H9 (cell line): ENCODE results near the gene OGFRL1. TPM values are rescaled to one million over a fixed set of nuclear protein-coding genes. Genes with fewer than 3 reads are reported as not detected.

Source experiments
- DNase-seq: peaks from one replicate; pipeline ENCODE4 v3.0.0-alpha.2; 2017
- H2AFZ ChIP-seq: one replicate; pipeline ENCODE4 v1.6.1; 2013; ENCODE audit warnings: mild to moderate bottlenecking, low read length, control low read depth, moderate library complexity
- H2AK5ac ChIP-seq: 2 replicates; pipeline ENCODE4 v1.6.1; 2013; ENCODE audit warnings: low read length, control low read depth, mixed read lengths; ENCODE audit not compliant: insufficient read length
- H2BK120ac ChIP-seq: one replicate; pipeline ENCODE4 v1.6.1; 2013; ENCODE audit warnings: low read depth, mild to moderate bottlenecking, low read length, control low read depth, inconsistent platforms; ENCODE audit not compliant: poor library complexity, severe bottlenecking
- H2BK12ac ChIP-seq: 2 replicates; pipeline ENCODE4 v1.6.1; 2013; ENCODE audit warnings: low read length, control low read depth, mixed read lengths, low read depth; ENCODE audit not compliant: insufficient read length
- H2BK15ac ChIP-seq: 2 replicates; pipeline ENCODE4 v1.6.1; 2013; ENCODE audit warnings: low read depth, low read length, control low read depth
- H2BK20ac ChIP-seq: one replicate; pipeline ENCODE4 v1.6.1; 2013; ENCODE audit warnings: low read depth, mild to moderate bottlenecking, low read length, control low read depth, inconsistent platforms; ENCODE audit not compliant: poor library complexity, severe bottlenecking
- H2BK5ac ChIP-seq: 2 replicates; pipeline ENCODE4 v1.6.1; 2013; ENCODE audit warnings: low read length, control low read depth, mixed read lengths; ENCODE audit not compliant: insufficient read length
- H3K14ac ChIP-seq: 2 replicates; pipeline ENCODE4 v1.6.1; 2013; ENCODE audit warnings: low read length, control low read depth; ENCODE audit not compliant: insufficient read depth
- H3K18ac ChIP-seq: 2 replicates; pipeline ENCODE4 v1.6.1; 2013; ENCODE audit warnings: low read depth, mild to moderate bottlenecking, mixed read lengths, low read length, control low read depth; ENCODE audit not compliant: insufficient read length
- H3K23ac ChIP-seq: 2 replicates; pipeline ENCODE4 v1.6.1; 2013; ENCODE audit warnings: low read length, control low read depth, mixed read lengths, low read depth; ENCODE audit not compliant: insufficient read length
- H3K23me2 ChIP-seq: 2 replicates; pipeline ENCODE4 v1.6.1; 2013; ENCODE audit warnings: low read depth, mild to moderate bottlenecking, mixed read lengths, low read length, control low read depth; ENCODE audit not compliant: insufficient read length, poor library complexity, severe bottlenecking
- H3K27ac ChIP-seq: 2 replicates; pipeline ENCODE4 v1.5.1; 2013; ENCODE audit warnings: low read length, control low read depth, mixed read lengths, low read depth; ENCODE audit not compliant: insufficient read length
- H3K27me3 ChIP-seq: 2 replicates; pipeline ENCODE4 v1.6.1; 2013; ENCODE audit warnings: low read length, control low read depth, inconsistent platforms; ENCODE audit not compliant: insufficient read depth
- H3K4ac ChIP-seq: 2 replicates; pipeline ENCODE4 v1.6.1; 2013; ENCODE audit warnings: low read depth, mild to moderate bottlenecking, control low read depth, inconsistent platforms, low read length, moderate library complexity
- H3K4me1 ChIP-seq: 2 replicates; pipeline ENCODE4 v1.6.1; 2013; ENCODE audit warnings: low read length, control low read depth, inconsistent platforms; ENCODE audit not compliant: insufficient read depth
- H3K4me2 ChIP-seq: 2 replicates; pipeline ENCODE4 v1.6.1; 2013; ENCODE audit warnings: low read length, control low read depth, mixed read lengths; ENCODE audit not compliant: insufficient read length, insufficient read depth
- H3K56ac ChIP-seq: 2 replicates; pipeline ENCODE4 v1.6.1; 2013; ENCODE audit warnings: low read depth, mild to moderate bottlenecking, mixed read lengths, low read length, control low read depth; ENCODE audit not compliant: insufficient read length
- H3K79me1 ChIP-seq: 2 replicates; pipeline ENCODE4 v1.6.1; 2013; ENCODE audit warnings: low read depth, mild to moderate bottlenecking, moderate library complexity, low read length, control low read depth, inconsistent platforms; ENCODE audit not compliant: insufficient read depth, poor library complexity, severe bottlenecking
- H3K79me2 ChIP-seq: 2 replicates; pipeline ENCODE4 v1.6.1; 2013; ENCODE audit warnings: low read length, control low read depth, inconsistent platforms; ENCODE audit not compliant: insufficient read depth
- H3K9ac ChIP-seq: 2 replicates; pipeline ENCODE4 v1.6.1; 2013; ENCODE audit warnings: low read length, control low read depth, mixed read lengths; ENCODE audit not compliant: insufficient read length; ENCODE audit errors: extremely low read depth
- H3K9me3 ChIP-seq: one replicate; pipeline ENCODE4 v1.6.1; 2013; ENCODE audit warnings: low read depth, low read length, inconsistent platforms; ENCODE audit not compliant: control insufficient read depth
- H3T11ph ChIP-seq: one replicate; pipeline ENCODE4 v1.6.1; 2013; ENCODE audit warnings: mild to moderate bottlenecking, low read length, control low read depth, inconsistent platforms
- H4K20me1 ChIP-seq: one replicate; pipeline ENCODE4 v1.6.1; 2013; ENCODE audit not compliant: control insufficient read depth, insufficient read length, insufficient read depth
- H4K5ac ChIP-seq: 2 replicates; pipeline ENCODE4 v1.6.1; 2013; ENCODE audit warnings: low read depth, mild to moderate bottlenecking, mixed read lengths, low read length, control low read depth; ENCODE audit not compliant: insufficient read length
- H4K8ac ChIP-seq: replicated peaks from 2 replicates; pipeline ENCODE4 v1.6.1; 2013; ENCODE audit warnings: low read length, control low read depth, mixed read lengths, low read depth; ENCODE audit not compliant: insufficient read length
- H4K91ac ChIP-seq: 2 replicates; pipeline ENCODE4 v1.6.1; 2013; ENCODE audit warnings: low read depth, mild to moderate bottlenecking, moderate library complexity, mixed read lengths, low read length, control low read depth; ENCODE audit not compliant: insufficient read length
- H3K27ac Mint-ChIP-seq, 3 experiments: 2 replicates in 2 of 3; 3 replicates in 1 of 3; pipeline ENCODE4 v1.8.0; 2020 to 2021; ENCODE audit warnings: mixed read lengths in 3 of 3, mild to moderate bottlenecking in 1 of 3, moderate library complexity in 1 of 3
- H3K27me3 Mint-ChIP-seq: 2 replicates; pipeline ENCODE4 v1.8.0; 2021; ENCODE audit warnings: low read depth, mild to moderate bottlenecking, moderate library complexity, mixed read lengths
- H3K36me3 Mint-ChIP-seq, 3 experiments: 2 replicates in 2 of 3; 3 replicates in 1 of 3; pipeline ENCODE4 v1.8.0; 2020 to 2021; ENCODE audit warnings: low read depth in 3 of 3, mixed read lengths in 3 of 3; ENCODE audit not compliant: insufficient read depth in 1 of 3
- H3K4me1 Mint-ChIP-seq, 2 experiments: 2 replicates each; pipeline ENCODE4 v1.8.0; 2020; ENCODE audit warnings: mixed read lengths in 2 of 2
- H3K4me3 Mint-ChIP-seq, 2 experiments: 2 replicates in 1 of 2; 3 replicates in 1 of 2; pipeline ENCODE4 v1.8.0; 2020 to 2021; ENCODE audit warnings: mild to moderate bottlenecking in 2 of 2, mixed read lengths in 2 of 2, moderate library complexity in 1 of 2
- H3K9me3 Mint-ChIP-seq, 2 experiments: 2 replicates in 1 of 2; 3 replicates in 1 of 2; pipeline ENCODE4 v1.8.0; 2020; ENCODE audit warnings: mild to moderate bottlenecking in 2 of 2, mixed read lengths in 2 of 2, moderate library complexity in 1 of 2
- CTCF ChIP-seq: fragments of 200-600 bp; sonication (generic); conservative IDR thresholded peaks from 3 replicates; pipeline ENCODE4 v1.8.0; 2021; ENCODE audit warnings: antibody characterized with exemption, mild to moderate bottlenecking
- WGBS: extraction: QIAGEN DNeasy Blood & Tissue Kit; methylation state at CpG from one replicate; pipeline ENCODE4 v1.1.7; 2013; ENCODE audit warnings: missing lambda C conversion rate, low lambda C conversion rate, mixed read lengths; ENCODE audit not compliant: insufficient read length; ENCODE audit errors: extremely low coverage; 5-methylcytosine and 5-hydroxymethylcytosine counted together
- total RNA-seq: library from RNA; stranded (reverse); gene quantifications from 2 replicates; pipeline ENCODE4 v1.2.1, GENCODE V29; 2021

The OGFRL1 gene
- total RNA-seq, 1 experiment from 2014 or later: 2.8 TPM

- Mint-ChIP-seq H3K4me3 (no peak overlapping the region), H3K27ac (no peak overlapping the region), H3K36me3 (peaks cover 0 to 2% (median 2%) of the 10 kb centered on the region in 3 experiments; a peak in 4 of 7 replicates), H3K9me3 (peaks cover 2 to 3% of the 10 kb centered on the region in 2 experiments; a peak in 2 of 5 replicates), H3K4me1 (no peaks in the 10 kb centered on the region), H3K27me3 (no peaks in the 10 kb centered on the region; the same call in 1 of the 2 replicates)
- Histone ChIP-seq H3K23ac (no peak overlapping the region), H2BK120ac (no peak overlapping the region), H2BK20ac (no peak overlapping the region), H3K79me1 (no peaks in the 10 kb centered on the region), H2BK5ac (no peak overlapping the region), H2BK12ac (no peak overlapping the region), H4K8ac (no peak overlapping the region), H3K27me3 (no peaks in the 10 kb centered on the region), H4K20me1 (no peaks in the 10 kb centered on the region), H3K79me2 (no peaks in the 10 kb centered on the region), H3K23me2 (no peaks in the 10 kb centered on the region), H3K4me2 (no peak overlapping the region), H4K91ac (no peak overlapping the region), H2AK5ac (no peak overlapping the region), H3K9ac (no peak overlapping the region), H3K4me1 (no peaks in the 10 kb centered on the region; the same call in 1 of the 2 replicates), H3K18ac (no peak overlapping the region), H3K56ac (no peak overlapping the region), H3K27ac (no peak overlapping the region), H4K5ac (no peak overlapping the region), H3K9me3 (no peaks in the 10 kb centered on the region), H3T11ph (no peak overlapping the region), H2AFZ (no peak overlapping the region), H3K14ac (no peak overlapping the region), H3K4ac (no peak overlapping the region), H2BK15ac (no peak overlapping the region)
- no peak for DNase-seq
- no CpG with 5 or more reads among the region's 2 CpGs for WGBS
- TF ChIP-seq CTCF: no peak
These were observed 28.6 kb upstream of the OGFRL1 start for GRCh38 chr6:71259888-71260604.
